ENCODE measurements around the gene EVX2. TPM values are rescaled to one million over a fixed set of nuclear protein-coding genes. Genes with fewer than 3 reads are reported as not detected.

The EVX2 gene
- total RNA-seq, 2 donors from 2014 or later, result 1.2 to 1.6 TPM

- intact Hi-C loops (cut with DNase I), result no loop called here
- WGBS, result 28% methylated on average over 1 of the region's 1 CpG
- Histone ChIP-seq H3K4me1 (replicated peaks) (no peaks in the 10 kb centered on the region), H3K27ac (no peak overlapping the region), H3K4me3 (no peak overlapping the region), H3K36me3 (no peaks in the 10 kb centered on the region), H3K27me3 (replicated peaks; ENCODE audit: insufficient read depth) (no peaks in the 10 kb centered on the region), H3K9me3 (no peaks in the 10 kb centered on the region)
- TF ChIP-seq CTCF (IDR thresholded peaks at IDR 0.05) (no peak), POLR2A (IDR thresholded peaks at IDR 0.05) (no peak), POLR2AphosphoS5 (IDR thresholded peaks at IDR 0.05) (no peak)
- no peak for DNase-seq (ENCODE audit: low spot score)
Measured at GRCh38 chr2:176056406-176056805, 27.4 kb downstream of the EVX2 start.

GRCh38 chr2:176039375-176039774 is 44.4 kb downstream of the EVX2 start:
- no peaks in the 10 kb centered on the region for H3K9me3 ChIP-seq
- intact Hi-C loops (cut with DNase I), result no loop called here
- H3K36me3 ChIP-seq, result no peaks in the 10 kb centered on the region
- H3K4me3 ChIP-seq, result no peak overlapping the region
- H3K4me1 ChIP-seq (replicated peaks), result no peaks in the 10 kb centered on the region
- no peak for TF ChIP-seq POLR2A (IDR thresholded peaks at IDR 0.05)
- TF ChIP-seq POLR2AphosphoS5 (IDR thresholded peaks at IDR 0.05), result no peak
- TF ChIP-seq CTCF (IDR thresholded peaks at IDR 0.05), result no peak
- no peaks in the 10 kb centered on the region for H3K27me3 ChIP-seq (replicated peaks; ENCODE audit: insufficient read depth)
- DNase-seq (ENCODE audit: low spot score), result no peak
- H3K27ac ChIP-seq, result no peak overlapping the region
- 61% methylated on average over 3 of the region's 3 CpGs for WGBS

- no peaks in the 10 kb centered on the region for H3K4me1 ChIP-seq (replicated peaks)
- WGBS, result 85% methylated on average over 2 of the region's 2 CpGs
- no peaks in the 10 kb centered on the region for H3K27me3 ChIP-seq (replicated peaks; ENCODE audit: insufficient read depth)
- H3K4me3 ChIP-seq, result no peak overlapping the region
- H3K36me3 ChIP-seq, result no peaks in the 10 kb centered on the region
- no peak overlapping the region for H3K27ac ChIP-seq
- intact Hi-C loops (cut with DNase I), result no loop called here
- TF ChIP-seq CTCF (IDR thresholded peaks at IDR 0.05) (no peak), POLR2A (IDR thresholded peaks at IDR 0.05) (no peak), POLR2AphosphoS5 (IDR thresholded peaks at IDR 0.05) (no peak)
- H3K9me3 ChIP-seq, result no peaks in the 10 kb centered on the region
- DNase-seq (ENCODE audit: low spot score), result no peak
Measured at GRCh38 chr2:176038694-176039093, 45.1 kb downstream of the EVX2 start.

DNA sequence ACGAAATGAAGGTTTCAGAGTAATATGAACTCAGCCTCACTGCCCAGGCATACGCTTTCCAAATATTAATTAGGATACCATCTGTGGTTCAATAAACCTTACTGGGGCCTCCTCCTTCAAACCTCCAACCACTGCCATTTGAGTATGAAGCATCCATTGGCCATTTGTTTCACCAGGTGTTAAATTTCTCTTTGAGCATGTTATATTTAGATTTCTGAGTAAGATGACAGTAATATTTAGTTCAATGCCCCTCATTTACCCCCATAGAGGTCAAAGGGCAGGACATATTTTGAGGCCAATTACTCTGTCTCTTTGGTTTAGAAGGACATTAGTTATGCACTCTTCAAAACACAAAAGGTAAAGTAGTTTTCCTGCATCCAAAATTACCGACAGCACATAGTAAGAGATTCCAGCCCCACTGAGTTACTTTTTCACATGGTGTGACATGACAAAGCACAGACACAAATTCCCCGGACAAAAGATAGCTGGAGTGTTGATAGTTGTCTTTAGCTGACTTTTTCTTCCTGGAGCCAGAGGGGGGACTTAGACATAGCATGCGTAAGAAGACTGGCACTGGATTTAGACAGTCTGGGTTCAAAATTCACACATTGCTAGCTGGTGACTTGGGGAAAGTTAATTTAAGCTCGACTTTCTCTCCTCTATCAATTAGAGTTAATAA is 48.6 kb downstream of the EVX2 start:
- intact Hi-C loops (cut with DNase I), result no loop called here
- Histone ChIP-seq H3K9me3 (no peaks in the 10 kb centered on the region), H3K27ac (no peak overlapping the region), H3K36me3 (no peaks in the 10 kb centered on the region), H3K27me3 (replicated peaks; ENCODE audit: insufficient read depth) (no peaks in the 10 kb centered on the region), H3K4me3 (no peak overlapping the region), H3K4me1 (replicated peaks) (no peaks in the 10 kb centered on the region)
- 82% methylated on average over 6 of the region's 6 CpGs for WGBS
- no peak for TF ChIP-seq POLR2AphosphoS5 (IDR thresholded peaks at IDR 0.05)
- TF ChIP-seq CTCF (IDR thresholded peaks at IDR 0.05), result no peak
- no peak for TF ChIP-seq POLR2A (IDR thresholded peaks at IDR 0.05)
- no peak for DNase-seq (ENCODE audit: low spot score)

DNA sequence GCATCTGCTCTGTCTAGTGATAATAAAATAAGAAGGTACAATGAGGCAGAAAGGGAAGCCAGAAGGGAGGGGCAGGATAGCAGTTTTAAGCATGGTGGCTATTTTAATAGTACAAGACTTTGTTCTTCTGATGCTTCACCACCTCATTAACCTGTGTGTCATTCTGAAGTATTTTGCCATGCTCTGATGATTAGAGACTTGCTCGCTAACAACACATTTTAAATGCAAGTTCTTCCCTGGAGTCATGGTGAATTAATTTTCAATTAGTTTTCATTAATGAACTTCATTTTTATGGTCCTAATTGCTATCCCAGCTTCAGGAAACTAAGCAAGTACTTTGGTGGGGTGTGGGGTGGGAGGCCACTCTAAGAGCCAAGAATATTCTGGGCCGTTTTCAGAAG is 56.0 kb downstream of the EVX2 start:
- H3K4me3 ChIP-seq, result no peak overlapping the region
- H3K27ac ChIP-seq, result no peak overlapping the region
- DNase-seq (ENCODE audit: low spot score), result no peak
- 83% methylated on average over 2 of the region's 2 CpGs for WGBS
- intact Hi-C loops (cut with DNase I), result no loop called here
- no peaks in the 10 kb centered on the region for H3K4me1 ChIP-seq (replicated peaks)
- TF ChIP-seq POLR2AphosphoS5 (IDR thresholded peaks at IDR 0.05) (no peak), CTCF (IDR thresholded peaks at IDR 0.05) (no peak), POLR2A (IDR thresholded peaks at IDR 0.05) (no peak)
- no peaks in the 10 kb centered on the region for H3K36me3 ChIP-seq
- H3K27me3 ChIP-seq (replicated peaks; ENCODE audit: insufficient read depth), result no peaks in the 10 kb centered on the region
- H3K9me3 ChIP-seq, result no peaks in the 10 kb centered on the region

All from prostate gland (tissue), 2 donors.